Mesodermal cell (in vitro differentiated cells): ENCODE data around the gene PDE1A.

Source experiments
- H3K27ac ChIP-seq: 2 replicates; pipeline ENCODE4 v1.7.0; 2013; ENCODE audit warnings: mild to moderate bottlenecking, low read depth, low read length, moderate library complexity; ENCODE audit not compliant: severe bottlenecking
- H3K36me3 ChIP-seq: 2 replicates; pipeline ENCODE4 v1.7.1; 2013; ENCODE audit warnings: mild to moderate bottlenecking, low read length, moderate library complexity; ENCODE audit not compliant: control insufficient read depth, insufficient read depth
- H3K4me1 ChIP-seq: one replicate; pipeline ENCODE4 v1.7.1; 2013; ENCODE audit warnings: mild to moderate bottlenecking, low read length; ENCODE audit not compliant: insufficient read depth, control insufficient read depth, poor library complexity, severe bottlenecking
- H3K4me3 ChIP-seq: 2 replicates; pipeline ENCODE4 v1.7.0; 2013; ENCODE audit warnings: low read length, control low read depth, mild to moderate bottlenecking; ENCODE audit not compliant: insufficient read depth, poor library complexity, severe bottlenecking; ENCODE audit errors: extremely low read depth
- H3K9me3 ChIP-seq: 2 replicates; pipeline ENCODE4 v1.7.1; 2013; ENCODE audit warnings: mild to moderate bottlenecking, low read length, moderate library complexity; ENCODE audit not compliant: control insufficient read depth
- WGBS, 2 experiments: methylation state at CpG; one replicate each; pipeline ENCODE4 v1.1.5; 2013; ENCODE audit warnings: missing lambda C conversion rate in 2 of 2; ENCODE audit not compliant: insufficient coverage in 2 of 2; 5-methylcytosine and 5-hydroxymethylcytosine counted together

The PDE1A gene

GRCh38 chr2:182378759-182379158 is 48.1 kb downstream of the PDE1A start:
- no CpG with 5 or more reads among the region's 2 CpGs for WGBS, 2 experiments
- Histone ChIP-seq H3K36me3 (no peaks in the 10 kb centered on the region), H3K4me3 (no peak overlapping the region), H3K27ac (no peak overlapping the region), H3K9me3 (peaks cover 12% of the 10 kb centered on the region), H3K4me1 (no peaks in the 10 kb centered on the region)

- H3K36me3 ChIP-seq, result no peaks in the 10 kb centered on the region
- peaks cover 8% of the 10 kb centered on the region for H3K4me1 ChIP-seq
- 80% methylated on average over 1 of the region's 1 CpG; no CpG with 5 or more reads in 1 of the 2 experiments for WGBS, 2 experiments
- no peak overlapping the region for H3K27ac ChIP-seq
- H3K9me3 ChIP-seq, result peaks cover 13% of the 10 kb centered on the region
- H3K4me3 ChIP-seq, result no peak overlapping the region
These were observed 49.4 kb downstream of the PDE1A start for GRCh38 chr2:182377467-182377866.

GRCh38 chr2:182375862-182376261 is 51.0 kb downstream of the PDE1A start:
- Histone ChIP-seq H3K27ac (no peak overlapping the region), H3K4me1 (peaks cover 10% of the 10 kb centered on the region), H3K36me3 (no peaks in the 10 kb centered on the region), H3K9me3 (peaks cover 13% of the 10 kb centered on the region), H3K4me3 (no peak overlapping the region)
- WGBS, 2 experiments, result 67 to 100% methylated on average over 1 of the region's 1 CpG

- WGBS, 2 experiments, result 60% methylated on average over 1 of the region's 2 CpGs; no CpG with 5 or more reads in 1 of the 2 experiments
- peak overlapping the region; percentile 88 for H3K27ac ChIP-seq
- H3K36me3 ChIP-seq, result no peaks in the 10 kb centered on the region
- no peak overlapping the region for H3K4me3 ChIP-seq
- peaks cover 10% of the 10 kb centered on the region for H3K4me1 ChIP-seq
- peaks cover 13% of the 10 kb centered on the region for H3K9me3 ChIP-seq
These were observed 54.2 kb downstream of the PDE1A start for GRCh38 chr2:182372661-182373060.

- 90% methylated on average over 1 of the region's 3 CpGs; no CpG with 5 or more reads in 1 of the 2 experiments for WGBS, 2 experiments
- H3K9me3 ChIP-seq, result peaks cover 3% of the 10 kb centered on the region
- H3K4me1 ChIP-seq, result peaks cover 10% of the 10 kb centered on the region
- H3K27ac ChIP-seq, result no peak overlapping the region
- no peak overlapping the region for H3K4me3 ChIP-seq
- H3K36me3 ChIP-seq, result no peaks in the 10 kb centered on the region
These were observed 57.8 kb downstream of the PDE1A start for GRCh38 chr2:182368996-182369395.

- H3K27ac ChIP-seq, result no peak overlapping the region
- H3K4me3 ChIP-seq, result no peak overlapping the region
- H3K4me1 ChIP-seq, result peaks cover 10% of the 10 kb centered on the region
- H3K36me3 ChIP-seq, result no peaks in the 10 kb centered on the region
- H3K9me3 ChIP-seq, result peaks cover under 1% of the 10 kb centered on the region
These were observed 58.4 kb downstream of the PDE1A start for GRCh38 chr2:182368446-182368845.

- Histone ChIP-seq H3K27ac (no peak overlapping the region), H3K4me3 (no peak overlapping the region), H3K36me3 (no peaks in the 10 kb centered on the region), H3K9me3 (no peaks in the 10 kb centered on the region), H3K4me1 (peaks cover 1% of the 10 kb centered on the region)
- WGBS, 2 experiments, result 67 to 100% methylated on average over 1 of the region's 2 CpGs
These were observed 59.4 kb downstream of the PDE1A start for GRCh38 chr2:182367401-182367800.

- H3K9me3 ChIP-seq, result no peaks in the 10 kb centered on the region
- no peak overlapping the region for H3K4me3 ChIP-seq
- H3K36me3 ChIP-seq, result no peaks in the 10 kb centered on the region
- no peak overlapping the region for H3K27ac ChIP-seq
- WGBS, 2 experiments, result 94 to 100% methylated on average over 1 to 2 of the region's 4 CpGs
- H3K4me1 ChIP-seq, result no peaks in the 10 kb centered on the region
These were observed 60.2 kb downstream of the PDE1A start for GRCh38 chr2:182366628-182367027.

- no peaks in the 10 kb centered on the region for H3K9me3 ChIP-seq
- 73 to 76% methylated on average over 2 to 3 of the region's 3 CpGs for WGBS, 2 experiments
- no peaks in the 10 kb centered on the region for H3K4me1 ChIP-seq
- no peak overlapping the region for H3K27ac ChIP-seq
- H3K4me3 ChIP-seq, result no peak overlapping the region
- H3K36me3 ChIP-seq, result no peaks in the 10 kb centered on the region
These were observed 61.0 kb downstream of the PDE1A start for GRCh38 chr2:182365855-182366254.

- 60 to 80% methylated on average over 1 of the region's 1 CpG for WGBS, 2 experiments
- Histone ChIP-seq H3K4me1 (no peaks in the 10 kb centered on the region), H3K4me3 (no peak overlapping the region), H3K27ac (no peak overlapping the region), H3K9me3 (no peaks in the 10 kb centered on the region), H3K36me3 (no peaks in the 10 kb centered on the region)
These were observed 65.4 kb downstream of the PDE1A start for GRCh38 chr2:182361477-182361876.

GRCh38 chr2:182360663-182361260 is 66.1 kb downstream of the PDE1A start:
- no peaks in the 10 kb centered on the region for H3K36me3 ChIP-seq
- H3K27ac ChIP-seq, result no peak overlapping the region
- H3K4me1 ChIP-seq, result no peaks in the 10 kb centered on the region
- no peaks in the 10 kb centered on the region for H3K9me3 ChIP-seq
- WGBS, 2 experiments, result no CpG with 5 or more reads among the region's 2 CpGs
- H3K4me3 ChIP-seq, result no peak overlapping the region
